G401 (cell line): ENCODE data around the gene HAUS3. TPM values are rescaled to one million over a fixed set of nuclear protein-coding genes. Genes with fewer than 3 reads are reported as not detected.

Experiments used
- DNase-seq: peaks from one replicate; pipeline ENCODE4 v3.0.0-alpha.2; 2015; ENCODE audit warnings: low spot score
- in situ Hi-C: cut with HindIII; loops from 2 replicates; pipeline ENCODE4 v1.10.0; 2016; ENCODE audit warnings: low sequenced_read_pairs, mixed read lengths
- total RNA-seq: library from RNA; depleted of rRNA; stranded (reverse); fragments of >200 nt; shearing (Covaris generic); gene quantifications from 2 replicates; pipeline ENCODE4 v1.2.3, GENCODE V29; 2014

HAUS3 gene
- total RNA-seq, 1 experiment from 2014 or later: 15.5 TPM

- in situ Hi-C loops: no loop called here
- peak; percentile 88 for DNase-seq
These were observed 13.7 kb upstream of the HAUS3 start for GRCh38 chr4:2255501-2256155.

GRCh38 chr4:2254665-2255500, 13.0 kb upstream of the HAUS3 start:
- DNase-seq: peak; percentile 88
- in situ Hi-C loops: no loop called here

- no peak for DNase-seq
- in situ Hi-C loops: no loop called here
These were observed 11.5 kb upstream of the HAUS3 start for GRCh38 chr4:2253160-2254084.

GRCh38 chr4:2252530-2253091, 10.7 kb upstream of the HAUS3 start:
- DNase-seq: no peak
- in situ Hi-C loops: no loop called here

- in situ Hi-C loops: no loop called here
- DNase-seq: no peak
These were observed 10.0 kb upstream of the HAUS3 start for GRCh38 chr4:2251795-2252529.

GRCh38 chr4:2251073-2251794, 9.3 kb upstream of the HAUS3 start:
- in situ Hi-C loops: no loop called here
- no peak for DNase-seq

- DNase-seq: peak; percentile 28
These were observed 8.6 kb upstream of the HAUS3 start for GRCh38 chr4:2250357-2251072.

GRCh38 chr4:2249526-2250356, 7.8 kb upstream of the HAUS3 start:
- in situ Hi-C loops: loop anchor here (10.0 kb wide), 3 partner anchors 55 to 205 kb away; no protein-coding TSS in a partner anchor
- no peak for DNase-seq

More at GRCh38 chr4:2250357-2251072, 8.6 kb upstream of the HAUS3 start:
- in situ Hi-C loops: no loop called here

GRCh38 chr4:2248821-2249261, 6.9 kb upstream of the HAUS3 start:
- DNase-seq: peak; percentile 26
- in situ Hi-C loops: loop anchor here (10.0 kb wide), 3 partner anchors 56 to 206 kb away; no protein-coding TSS in a partner anchor

- in situ Hi-C loops: loop anchor here (10.0 kb wide), 3 partner anchors 57 to 207 kb away; no protein-coding TSS in a partner anchor
- no peak for DNase-seq
These were observed 6.3 kb upstream of the HAUS3 start for GRCh38 chr4:2248044-2248780.

- in situ Hi-C loops: loop anchor here (10.0 kb wide), 3 partner anchors 57 to 207 kb away; no protein-coding TSS in a partner anchor
- no peak for DNase-seq
These were observed 5.5 kb upstream of the HAUS3 start for GRCh38 chr4:2247128-2248043.

- no peak for DNase-seq
- in situ Hi-C loops: loop anchor here (10.0 kb wide), 3 partner anchors 58 to 208 kb away; no protein-coding TSS in a partner anchor
These were observed 4.6 kb upstream of the HAUS3 start for GRCh38 chr4:2246384-2247127.

GRCh38 chr4:2245787-2246275, 3.9 kb upstream of the HAUS3 start:
- in situ Hi-C loops: loop anchor here (10.0 kb wide), 3 partner anchors 59 to 209 kb away; no protein-coding TSS in a partner anchor
- no peak for DNase-seq
